ENCODE data around the gene ABCC1. TPM values are rescaled to one million over a fixed set of nuclear protein-coding genes. Genes with fewer than 3 reads are reported as not detected.
A peak's percentile ranks its signal among the peaks of the same experiment; 100 is the strongest.

Gene ABCC1
- polyA plus RNA-seq, 1 donor (not counting 4 experiments of a cell fraction or from before 2014, with no cell fraction given) = 19.4 TPM

DNA sequence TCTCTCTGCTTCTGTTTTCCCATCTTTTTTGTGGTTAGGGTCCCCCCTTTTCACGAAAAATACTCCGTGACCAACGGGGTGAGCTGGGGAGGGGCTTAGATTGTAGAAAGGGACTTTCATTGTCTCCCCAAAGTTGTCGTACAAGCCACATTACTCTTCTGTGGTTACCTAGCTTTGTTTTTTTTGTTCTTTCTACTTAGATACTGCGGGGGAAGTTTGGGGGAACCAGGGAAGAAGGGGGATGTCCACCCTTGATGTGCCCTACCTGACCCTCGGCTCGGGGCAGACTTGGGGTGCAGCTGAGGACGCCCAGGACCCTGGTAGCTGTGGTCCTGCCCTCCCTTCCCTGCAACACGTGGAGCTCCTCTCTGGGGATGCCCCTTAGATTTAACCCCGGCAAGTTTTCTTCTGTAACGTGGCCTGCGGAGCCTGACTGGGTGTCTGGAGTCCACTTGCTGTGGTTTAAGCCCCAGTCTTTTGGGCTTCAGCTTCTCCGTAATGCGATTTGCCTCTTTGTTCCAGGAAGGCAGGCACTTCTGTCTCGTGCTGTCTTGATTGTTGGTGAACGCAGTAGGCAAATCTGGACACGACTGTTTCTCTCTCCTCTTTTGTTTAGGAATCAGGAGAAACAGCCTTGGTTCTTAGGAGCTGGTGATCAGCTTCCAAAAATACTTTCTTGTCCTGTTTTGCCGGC is 892 bp downstream of the ABCC1 start:
- Histone ChIP-seq H3K4me3 (ENCODE audit: control insufficient read depth in 2 of 3, extremely low read depth in 1 of 3, insufficient read depth in 2 of 3, low read depth in 1 of 3, low read length in 3 of 3) (peak overlapping the region; percentile 72 to 92 (median 76)), H3K4me2 (ENCODE audit: control insufficient read depth, extremely low read depth, insufficient read depth, low read depth, low read length) (peak overlapping the region; percentile 90), H4K20me1 (ENCODE audit: control insufficient read depth, extremely low read depth, insufficient read depth, low read length) (peaks cover 5% of the 10 kb centered on the region), H3K9ac (ENCODE audit: control insufficient read depth, extremely low read depth, insufficient read depth, low read length) (peak overlapping the region; percentile 94), H3K4me1 (ENCODE audit: control insufficient read depth, extremely low read depth, insufficient read depth, low read length) (peaks cover 25% of the 10 kb centered on the region), H3K27me3 (ENCODE audit: control insufficient read depth, extremely low read depth, insufficient read depth, low read length) (no peaks in the 10 kb centered on the region), H2AFZ (ENCODE audit: control insufficient read depth, low read length) (peak overlapping the region; percentile 38), H3K36me3 (ENCODE audit: control insufficient read depth in 2 of 2, extremely low read depth in 1 of 2, insufficient read depth in 2 of 2, low read length in 2 of 2) (peaks cover 0 to 4% of the 10 kb centered on the region in 2 experiments), H3K79me2 (ENCODE audit: control insufficient read depth, insufficient read depth, low read length) (peaks cover 56% of the 10 kb centered on the region), H3K27ac (ENCODE audit: control insufficient read depth, insufficient read depth, low read length) (peak overlapping the region; percentile 90), H3K9me1 (ENCODE audit: control insufficient read depth, extremely low read depth, insufficient read depth, low read length) (peaks cover 3% of the 10 kb centered on the region), H3K9me3 (ENCODE audit: control insufficient read depth, low read depth, low read length) (no peaks in the 10 kb centered on the region)
- dilution Hi-C loops (cut with MboI; ENCODE audit: extremely low pct_ligation_motif_present, low sequenced_read_pairs) = no loop called here
- TF ChIP-seq, protein P1, sequence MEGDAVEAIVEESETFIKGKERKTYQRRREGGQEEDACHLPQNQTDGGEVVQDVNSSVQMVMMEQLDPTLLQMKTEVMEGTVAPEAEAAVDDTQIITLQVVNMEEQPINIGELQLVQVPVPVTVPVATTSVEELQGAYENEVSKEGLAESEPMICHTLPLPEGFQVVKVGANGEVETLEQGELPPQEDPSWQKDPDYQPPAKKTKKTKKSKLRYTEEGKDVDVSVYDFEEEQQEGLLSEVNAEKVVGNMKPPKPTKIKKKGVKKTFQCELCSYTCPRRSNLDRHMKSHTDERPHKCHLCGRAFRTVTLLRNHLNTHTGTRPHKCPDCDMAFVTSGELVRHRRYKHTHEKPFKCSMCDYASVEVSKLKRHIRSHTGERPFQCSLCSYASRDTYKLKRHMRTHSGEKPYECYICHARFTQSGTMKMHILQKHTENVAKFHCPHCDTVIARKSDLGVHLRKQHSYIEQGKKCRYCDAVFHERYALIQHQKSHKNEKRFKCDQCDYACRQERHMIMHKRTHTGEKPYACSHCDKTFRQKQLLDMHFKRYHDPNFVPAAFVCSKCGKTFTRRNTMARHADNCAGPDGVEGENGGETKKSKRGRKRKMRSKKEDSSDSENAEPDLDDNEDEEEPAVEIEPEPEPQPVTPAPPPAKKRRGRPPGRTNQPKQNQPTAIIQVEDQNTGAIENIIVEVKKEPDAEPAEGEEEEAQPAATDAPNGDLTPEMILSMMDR (optimal IDR thresholded peaks at IDR 0.05 in 1 of 3, IDR thresholded peaks at IDR 0.05 in 1 of 3, conservative IDR thresholded peaks at IDR 0.05 in 1 of 3; ENCODE audit: extremely low read depth in 1 of 3, insufficient read depth in 2 of 3, low read length in 3 of 3) = no peak
- TF ChIP-seq EZH2 (IDR thresholded peaks at IDR 0.05; ENCODE audit: low read length) = no peak
- DNase-seq (ENCODE audit: low read depth, low spot score) (no peak), FAIRE-seq (no peak)

DNA sequence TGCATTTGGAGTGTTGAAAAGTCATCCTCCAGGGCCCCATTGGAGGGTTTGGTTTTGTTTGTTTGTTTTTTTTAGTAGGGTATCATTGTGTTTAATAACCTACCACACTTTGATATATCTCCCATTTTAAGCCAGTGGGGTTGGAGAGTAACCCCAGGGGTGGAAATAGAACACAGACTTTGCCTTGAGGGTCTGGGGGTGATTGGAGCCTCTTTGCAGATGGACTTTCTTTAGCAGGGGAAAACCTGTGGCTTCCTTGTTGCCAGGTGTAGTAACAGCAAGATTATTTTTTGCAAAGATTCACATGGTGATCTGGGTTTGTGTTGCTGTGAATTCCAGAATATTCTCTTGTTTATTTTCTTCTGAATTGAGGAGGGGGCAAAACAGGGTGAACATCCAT is 1.5 kb downstream of the ABCC1 start:
- Histone ChIP-seq H3K4me3 (ENCODE audit: control insufficient read depth in 2 of 3, extremely low read depth in 1 of 3, insufficient read depth in 2 of 3, low read depth in 1 of 3, low read length in 3 of 3) (peak overlapping the region; percentile 72 to 92 (median 76)), H2AFZ (ENCODE audit: control insufficient read depth, low read length) (no peak overlapping the region), H4K20me1 (ENCODE audit: control insufficient read depth, extremely low read depth, insufficient read depth, low read length) (peaks cover 5% of the 10 kb centered on the region), H3K79me2 (ENCODE audit: control insufficient read depth, insufficient read depth, low read length) (peaks cover 62% of the 10 kb centered on the region), H3K4me2 (ENCODE audit: control insufficient read depth, extremely low read depth, insufficient read depth, low read depth, low read length) (peak overlapping the region; percentile 90), H3K9me3 (ENCODE audit: control insufficient read depth, low read depth, low read length) (no peaks in the 10 kb centered on the region), H3K27ac (ENCODE audit: control insufficient read depth, insufficient read depth, low read length) (peak overlapping the region; percentile 90), H3K9me1 (ENCODE audit: control insufficient read depth, extremely low read depth, insufficient read depth, low read length) (peaks cover 3% of the 10 kb centered on the region), H3K4me1 (ENCODE audit: control insufficient read depth, extremely low read depth, insufficient read depth, low read length) (peaks cover 25% of the 10 kb centered on the region), H3K9ac (ENCODE audit: control insufficient read depth, extremely low read depth, insufficient read depth, low read length) (peak overlapping the region; percentile 94), H3K36me3 (ENCODE audit: control insufficient read depth in 2 of 2, extremely low read depth in 1 of 2, insufficient read depth in 2 of 2, low read length in 2 of 2) (peaks cover 0 to 4% of the 10 kb centered on the region in 2 experiments), H3K27me3 (ENCODE audit: control insufficient read depth, extremely low read depth, insufficient read depth, low read length) (no peaks in the 10 kb centered on the region)
- no peak for FAIRE-seq
- dilution Hi-C loops (cut with MboI; ENCODE audit: extremely low pct_ligation_motif_present, low sequenced_read_pairs) = no loop called here
- no peak for TF ChIP-seq EZH2 (IDR thresholded peaks at IDR 0.05; ENCODE audit: low read length)
- TF ChIP-seq, protein P1 (optimal IDR thresholded peaks at IDR 0.05 in 1 of 3, IDR thresholded peaks at IDR 0.05 in 1 of 3, conservative IDR thresholded peaks at IDR 0.05 in 1 of 3; ENCODE audit: extremely low read depth in 1 of 3, insufficient read depth in 2 of 3, low read length in 3 of 3) = no peak
- no peak for DNase-seq (ENCODE audit: low read depth, low spot score)
